Neural crest cell (in vitro differentiated cells): ENCODE data around the gene SLC19A1. TPM values are rescaled to one million over a fixed set of nuclear protein-coding genes. Genes with fewer than 3 reads are reported as not detected.
A peak's percentile ranks its signal among the peaks of the same experiment; 100 is the strongest.
"Not testable (repeated sequence)": the region's sequence is repeated elsewhere in the genome, so short reads cannot be mapped to it uniquely, and the experiment has no call there.

Source experiments
- DNase-seq: peaks from one replicate; pipeline ENCODE4 v3.0.0; 2021; ENCODE audit warnings: low read depth, mixed read lengths, low spot score
- H3K27ac Mint-ChIP-seq: one replicate; pipeline ENCODE4 v1.8.0; 2021; ENCODE audit warnings: mild to moderate bottlenecking, mixed read lengths; ENCODE audit not compliant: unreplicated experiment
- H3K27me3 Mint-ChIP-seq: 2 replicates; pipeline ENCODE4 v1.8.0; 2021; ENCODE audit warnings: low read depth, mild to moderate bottlenecking, mixed read lengths
- H3K36me3 Mint-ChIP-seq: 2 replicates; pipeline ENCODE4 v1.8.0; 2021; ENCODE audit warnings: low read depth, mild to moderate bottlenecking, mixed read lengths
- H3K4me1 Mint-ChIP-seq: 2 replicates; pipeline ENCODE4 v1.8.0; 2021; ENCODE audit warnings: mixed read lengths
- H3K4me3 Mint-ChIP-seq: one replicate; pipeline ENCODE4 v1.8.0; 2021; ENCODE audit warnings: mild to moderate bottlenecking, mixed read lengths
- H3K9me3 Mint-ChIP-seq: 2 replicates; pipeline ENCODE4 v1.8.0; 2021; ENCODE audit warnings: mixed read lengths
- CTCF ChIP-seq: fragments of 200-600 bp; sonication (generic); conservative IDR thresholded peaks from 2 replicates; pipeline ENCODE4 v1.5.0; 2021; ENCODE audit warnings: antibody characterized with exemption, mild to moderate bottlenecking
- total RNA-seq: library from RNA; stranded (reverse); gene quantifications from 2 replicates; pipeline ENCODE4 v1.2.1, GENCODE V29; 2021

SLC19A1 gene
- total RNA-seq, 1 donor from 2014 or later, result 35.1 TPM

DNA sequence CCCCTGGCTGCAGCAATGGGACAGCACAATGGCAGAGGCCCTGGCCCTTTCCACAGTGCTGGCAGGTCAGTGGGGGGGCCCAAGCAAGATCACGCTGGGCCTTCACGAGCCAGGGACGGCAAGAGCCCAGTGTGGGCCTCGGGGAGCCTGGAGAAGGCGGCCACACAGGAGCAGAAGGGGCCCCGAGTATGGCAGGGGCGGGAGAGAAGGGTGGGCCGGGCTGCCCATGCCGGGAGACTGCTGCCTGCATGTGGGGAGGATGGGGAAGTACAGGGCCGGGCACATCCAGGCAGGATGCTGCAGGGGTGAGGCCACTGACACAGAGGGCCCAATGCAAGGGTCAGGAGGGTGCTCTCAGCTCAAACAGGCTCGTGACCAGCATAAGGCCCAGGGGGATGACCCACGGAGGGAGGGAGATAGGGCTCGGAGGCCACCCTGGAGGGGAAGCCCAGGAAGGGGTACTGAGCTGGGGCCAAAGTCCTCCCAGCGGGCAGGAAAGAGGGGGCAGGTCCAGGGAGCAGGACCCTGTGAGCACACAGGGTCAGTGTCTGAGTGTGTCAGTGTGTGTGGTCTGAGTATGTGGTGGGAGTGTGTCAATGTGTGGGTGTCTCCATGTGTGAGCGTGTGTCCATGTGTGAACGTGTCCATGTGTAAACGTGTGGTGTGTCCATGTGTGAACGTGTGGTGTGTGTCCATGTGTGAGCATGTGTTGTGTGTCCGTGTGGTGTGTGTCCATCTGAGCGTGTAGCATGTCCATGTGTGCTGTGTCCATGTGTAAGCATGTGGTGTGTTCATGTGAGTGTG lies 13.1 kb downstream of the SLC19A1 start:
- no peaks in the 10 kb centered on the region for H3K4me1 Mint-ChIP-seq
- H3K27me3 Mint-ChIP-seq, result no peaks in the 10 kb centered on the region
- no peak overlapping the region for H3K27ac Mint-ChIP-seq
- H3K9me3 Mint-ChIP-seq, result no peaks in the 10 kb centered on the region
- H3K4me3 Mint-ChIP-seq, result no peak overlapping the region
- DNase-seq, result no peak
- no peaks in the 10 kb centered on the region for H3K36me3 Mint-ChIP-seq
- no peak for TF ChIP-seq CTCF

DNA sequence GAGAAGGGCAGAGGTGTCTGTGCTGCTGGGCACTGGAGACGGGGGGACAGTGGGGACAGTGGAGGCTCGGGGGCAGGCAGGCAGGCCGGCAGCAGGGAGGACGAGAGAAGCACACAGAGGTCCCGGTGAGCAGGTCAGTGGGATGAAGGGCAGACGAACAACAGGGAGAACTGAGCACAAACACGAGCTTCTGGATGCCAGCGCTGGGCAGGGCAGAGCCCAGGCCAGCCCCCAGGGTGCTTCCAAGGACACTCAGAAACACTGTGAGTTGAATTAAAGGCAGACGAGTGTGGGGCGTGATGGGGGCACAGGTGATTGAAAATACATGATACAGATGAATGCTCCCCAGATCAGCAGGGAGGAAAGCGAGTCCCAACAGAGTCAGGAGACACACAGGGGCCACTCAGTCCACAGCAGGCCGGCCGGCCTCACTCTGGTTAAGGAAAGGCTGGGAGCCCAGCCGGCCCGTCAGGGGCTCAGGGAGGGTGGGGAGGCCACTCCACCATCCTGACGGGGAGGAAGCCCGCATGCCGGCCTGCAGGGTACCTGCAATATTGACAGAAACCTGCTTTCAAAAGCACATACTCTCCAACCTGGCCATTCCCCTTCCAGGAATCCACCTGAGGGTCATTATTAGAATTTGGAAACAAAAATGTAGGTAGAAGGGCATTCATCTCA lies 14.1 kb downstream of the SLC19A1 start:
- no peaks in the 10 kb centered on the region for H3K4me1 Mint-ChIP-seq
- no peak for DNase-seq
- no peaks in the 10 kb centered on the region for H3K27me3 Mint-ChIP-seq
- no peak overlapping the region for H3K4me3 Mint-ChIP-seq
- no peak for TF ChIP-seq CTCF
- H3K36me3 Mint-ChIP-seq, result peaks cover 2% of the 10 kb centered on the region
- H3K9me3 Mint-ChIP-seq, result no peaks in the 10 kb centered on the region
- H3K27ac Mint-ChIP-seq, result peak overlapping the region; percentile 35

DNA sequence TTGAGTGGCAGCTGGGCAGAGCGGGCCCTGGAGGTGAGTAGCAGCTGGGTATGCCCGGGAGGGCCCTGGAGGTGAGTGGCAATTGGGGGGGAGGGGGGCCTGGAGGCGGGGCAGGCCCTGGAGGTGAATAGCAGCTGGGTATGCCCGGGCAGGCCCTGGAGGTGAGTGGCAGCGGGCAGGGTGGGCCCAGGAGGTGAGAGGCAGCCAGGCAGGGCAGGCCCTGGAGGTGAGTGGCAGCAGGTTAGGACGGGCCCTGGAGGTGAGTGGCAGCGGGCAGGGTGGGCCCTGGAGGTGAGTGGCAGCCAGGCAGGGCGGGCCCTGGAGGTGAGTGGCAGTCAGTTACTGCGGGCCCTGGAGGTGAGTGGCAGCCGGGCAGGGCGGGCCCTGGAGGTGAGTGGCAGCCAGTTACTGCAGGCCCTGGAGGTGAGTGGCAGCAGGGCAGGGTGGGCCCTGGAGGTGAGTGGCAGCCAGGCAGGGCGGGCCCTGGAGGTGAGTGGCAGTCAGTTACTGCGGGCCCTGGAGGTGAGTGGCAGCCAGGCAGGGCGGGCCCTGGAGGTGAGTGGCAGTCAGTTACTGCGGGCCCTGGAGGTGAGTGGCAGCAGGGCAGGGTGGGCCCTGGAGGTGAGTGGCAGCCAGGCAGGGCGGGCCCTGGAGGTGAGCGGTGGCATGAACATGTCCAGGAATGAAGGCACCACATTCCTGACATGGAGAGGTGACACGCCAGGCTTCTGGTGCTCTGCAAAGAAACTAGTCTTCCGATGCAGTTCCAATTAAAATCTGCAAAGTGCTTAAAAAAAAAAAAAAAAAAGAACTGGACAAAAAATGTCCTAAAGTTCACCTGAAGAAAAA lies 14.9 kb downstream of the SLC19A1 start:
- not testable (repeated sequence) for H3K27me3 Mint-ChIP-seq, H3K4me1 Mint-ChIP-seq, H3K27ac Mint-ChIP-seq, H3K9me3 Mint-ChIP-seq, H3K36me3 Mint-ChIP-seq, DNase-seq, H3K4me3 Mint-ChIP-seq

DNA sequence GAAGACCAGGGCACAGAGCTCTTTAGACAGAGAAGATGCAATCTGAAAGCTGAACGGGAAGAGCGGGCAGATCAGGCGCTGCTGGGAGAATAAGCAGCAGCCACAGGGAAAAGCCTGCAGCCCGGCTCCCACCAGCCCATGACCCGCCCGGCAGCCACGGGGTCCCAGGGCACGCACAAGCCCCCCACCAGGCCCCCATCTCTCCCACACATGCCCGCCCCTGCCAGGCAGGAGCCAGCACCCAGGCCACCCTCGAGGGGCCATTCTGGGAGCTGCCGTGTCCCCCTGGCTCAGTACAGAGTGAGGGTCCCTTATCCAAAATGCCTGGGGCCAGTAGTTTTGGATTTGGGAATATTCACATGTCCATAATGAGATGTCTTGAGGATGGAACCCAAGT lies 16.3 kb downstream of the SLC19A1 start:
- Mint-ChIP-seq H3K4me1 (no peaks in the 10 kb centered on the region), H3K4me3 (no peak overlapping the region), H3K27me3 (no peaks in the 10 kb centered on the region), H3K36me3 (peaks cover 24% of the 10 kb centered on the region), H3K27ac (no peak overlapping the region), H3K9me3 (peaks cover 15% of the 10 kb centered on the region)
- no peak for DNase-seq
- TF ChIP-seq CTCF, result no peak

- H3K4me1 Mint-ChIP-seq, result no peaks in the 10 kb centered on the region
- DNase-seq, result no peak
Observed at GRCh38 chr21:45525153-45525909, 16.9 kb downstream of the SLC19A1 start.

More at GRCh38 chr21:45525153-45525909, 16.9 kb downstream of the SLC19A1 start:
- no peak for TF ChIP-seq CTCF
- H3K27me3 Mint-ChIP-seq, result no peaks in the 10 kb centered on the region
- H3K9me3 Mint-ChIP-seq, result peaks cover 15% of the 10 kb centered on the region
- no peak overlapping the region for H3K27ac Mint-ChIP-seq
- H3K36me3 Mint-ChIP-seq, result peaks cover 30% of the 10 kb centered on the region
- H3K4me3 Mint-ChIP-seq, result no peak overlapping the region
